ENCODE results near the gene DNAH2. TPM values are rescaled to one million over a fixed set of nuclear protein-coding genes. Genes with fewer than 3 reads are reported as not detected.

The DNAH2 gene
- total and polyA plus RNA-seq, 2 of the 13 experiments (the other 11 are each of a cell fraction or from before 2014, with no cell fraction given) = not detected

GRCh38 chr17:7687072-7687907 lies 30.3 kb upstream of the DNAH2 start, which contains the start of gene TP53 (continued):
- TF ChIP-seq MXD3 (CRISPR knock-in tag; IDR thresholded peaks at IDR 0.05) (peak; percentile 68; the same call in 1 of the 2 replicates), PAXIP1 (CRISPR knock-in tag; conservative IDR thresholded peaks at IDR 0.05) (no peak), ZSCAN29 (CRISPR knock-in tag; conservative IDR thresholded peaks at IDR 0.05) (no peak), HMG20B (CRISPR knock-in tag; conservative IDR thresholded peaks at IDR 0.05) (no peak), NR3C1 (CRISPR knock-in tag; IDR thresholded peaks at IDR 0.05) (no peak), ZNF672 (CRISPR knock-in tag; IDR thresholded peaks at IDR 0.05) (no peak), ZNF841 (CRISPR knock-in tag; IDR thresholded peaks at IDR 0.05; ENCODE audit: borderline replicate concordance) (no peak), MIXL1 (CRISPR knock-in tag; IDR thresholded peaks at IDR 0.05) (peak; percentile 65; the same call in 1 of the 2 replicates), JDP2 (CRISPR knock-in tag; IDR thresholded peaks at IDR 0.05; ENCODE audit: borderline replicate concordance) (no peak), ZNF839 (CRISPR knock-in tag; IDR thresholded peaks at IDR 0.05; ENCODE audit: borderline replicate concordance) (no peak), ZBTB21 (CRISPR knock-in tag; IDR thresholded peaks at IDR 0.05) (no peak), ZNF12 (CRISPR knock-in tag; IDR thresholded peaks at IDR 0.05) (no peak), ZNF407 (CRISPR knock-in tag; IDR thresholded peaks at IDR 0.05; ENCODE audit: not compliant biosample characterization) (no peak), ATRX (CRISPR knock-in tag; IDR thresholded peaks at IDR 0.05; ENCODE audit: borderline replicate concordance) (no peak), ZBTB42 (CRISPR knock-in tag; IDR thresholded peaks at IDR 0.05) (no peak), ZNF296 (CRISPR knock-in tag; conservative IDR thresholded peaks at IDR 0.05) (no peak), REXO4 (CRISPR knock-in tag; IDR thresholded peaks at IDR 0.05; ENCODE audit: borderline replicate concordance) (no peak), SRF (IDR thresholded peaks at IDR 0.05; ENCODE audit: low read depth, low read length) (no peak), POLR2AphosphoS5 (IDR thresholded peaks at IDR 0.05; ENCODE audit: low read depth, low read length) (peak; percentile 96)
